Transverse colon (tissue), 4 donors: ENCODE results near the gene ZNF423. TPM values are rescaled to one million over a fixed set of nuclear protein-coding genes. Genes with fewer than 3 reads are reported as not detected.

Source experiments
- DNase-seq: peaks from one replicate; pipeline ENCODE4 v3.0.0-alpha.2; 2019
- H3K27ac ChIP-seq, 4 donors: fragments of 200-600 bp; sonication (generic); 2 replicates each; pipeline ENCODE4 v1.5.1; 2016 to 2018; ENCODE audit warnings: inconsistent platforms in 4 of 4
- H3K27me3 ChIP-seq: fragments of 200-600 bp; sonication (generic); 2 replicates; pipeline ENCODE4 v1.5.1; 2017; ENCODE audit warnings: inconsistent platforms
- H3K36me3 ChIP-seq, 4 donors: fragments of 200-600 bp; sonication (generic); 2 replicates each; pipeline ENCODE4 v1.5.1; 2017 to 2019; ENCODE audit warnings: inconsistent platforms in 4 of 4
- H3K4me1 ChIP-seq, 4 donors: fragments of 200-600 bp; sonication (generic); 2 replicates each; pipeline ENCODE4 v1.5.1; 2017 to 2020; ENCODE audit warnings: inconsistent platforms in 4 of 4
- H3K4me3 ChIP-seq, 4 donors: fragments of 200-600 bp; sonication (generic); 1 replicate in 1 of 4; 2 replicates in 3 of 4; pipeline versions ENCODE4 v1.5.1 to v1.6.1; 2017 to 2019; ENCODE audit warnings: inconsistent platforms in 4 of 4
- H3K9me3 ChIP-seq, 2 donors: fragments of 200-600 bp; sonication (generic); 2 replicates each; pipeline ENCODE4 v1.5.1; 2017 to 2019; ENCODE audit warnings: inconsistent platforms in 2 of 2
- EP300 ChIP-seq: sonication (generic); formaldehyde crosslinking; IDR thresholded peaks from one replicate; pipeline ENCODE4 v1.6.1; 2017; ENCODE audit warnings: antibody characterized with exemption, low read depth
- POLR2A ChIP-seq: fragments of 450-650 bp; IDR thresholded peaks from one replicate; pipeline ENCODE4 v1.6.1; 2016; ENCODE audit warnings: antibody characterized with exemption, mild to moderate bottlenecking, moderate library complexity
- POLR2AphosphoS5 ChIP-seq, 3 donors: sonication (generic); formaldehyde crosslinking; IDR thresholded peaks; one replicate each; pipeline ENCODE4 v1.6.1; 2016; ENCODE audit warnings: antibody characterized with exemption in 3 of 3
- WGBS, 2 donors: methylation state at CpG; one replicate each; pipeline ENCODE4 v1.1.5; 2018; ENCODE audit warnings: low coverage in 1 of 2; 5-methylcytosine and 5-hydroxymethylcytosine counted together
- in situ Hi-C, 4 donors: fragments of 200-750 bp; cut with MboI; loops; one replicate each; pipeline versions ENCODE4 v1.15.0 to v1.15.1; 2017; ENCODE audit warnings: low sequenced_read_pairs in 3 of 4, low pct_ligation_motif_present in 1 of 4, low pct_unique_long_range_greater_than_20kb in 1 of 4
- intact Hi-C: fragments of 100-400 bp; cut with DNase I; formaldehyde crosslinking; loops from one replicate; pipeline ENCODE4 v1.15.1; 2023; ENCODE audit warnings: low total_unique reads
- total RNA-seq, 4 donors: library from RNA; depleted of rRNA; stranded (reverse); fragments of >200 nt; gene quantifications; one replicate each; pipeline ENCODE4 v1.1.0, GENCODE V29; 2016
- TF ChIP-seq, protein P1 (sequence below), 5 experiments: fragments of 200-600 bp in 3 of 5; fragments of 450-650 bp in 2 of 5; sonication (generic) in 3 of 5; IDR thresholded peaks; 1 replicate in 2 of 5; 2 replicates in 3 of 5; pipeline ENCODE4 v1.5.1; 2016 to 2017; ENCODE audit warnings: antibody characterized with exemption in 5 of 5, inconsistent platforms in 3 of 5, mild to moderate bottlenecking in 2 of 5, moderate library complexity in 1 of 5

The ZNF423 gene
- total RNA-seq, 4 donors from 2014 or later = 4.9 to 13.1 (median 7.2) TPM

DNA sequence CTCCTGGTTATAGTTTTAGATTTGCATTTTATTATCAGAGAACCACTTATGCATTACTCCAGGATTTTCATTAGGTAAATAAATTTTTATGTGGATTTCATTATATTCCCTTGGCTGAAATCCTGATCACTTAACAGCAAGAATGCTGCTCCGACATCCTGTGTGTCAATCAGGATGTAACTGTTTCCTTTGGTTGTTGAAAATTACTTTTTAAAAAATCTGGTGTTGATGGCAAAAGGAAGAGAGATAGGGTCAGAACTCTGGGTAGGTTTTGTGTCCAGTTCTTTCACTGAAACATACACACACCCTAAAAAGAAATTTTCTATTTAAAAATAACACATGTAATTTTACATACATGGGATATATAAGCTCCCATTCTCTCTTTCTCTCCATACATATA lies 30.9 kb downstream of the ZNF423 start:
- Histone ChIP-seq H3K27ac (no peak overlapping the region), H3K27me3 (no peaks in the 10 kb centered on the region), H3K9me3 (no peaks in the 10 kb centered on the region), H3K4me1 (peaks cover 0 to 16% (median 0%) of the 10 kb centered on the region in 4 donors), H3K36me3 (no peaks in the 10 kb centered on the region), H3K4me3 (no peak overlapping the region)
- in situ Hi-C loops = no loop called here
- no peak for TF ChIP-seq EP300
- no peak for TF ChIP-seq POLR2AphosphoS5 (IDR thresholded peaks at IDR 0.05)
- no peak for TF ChIP-seq POLR2A
- TF ChIP-seq, protein P1, sequence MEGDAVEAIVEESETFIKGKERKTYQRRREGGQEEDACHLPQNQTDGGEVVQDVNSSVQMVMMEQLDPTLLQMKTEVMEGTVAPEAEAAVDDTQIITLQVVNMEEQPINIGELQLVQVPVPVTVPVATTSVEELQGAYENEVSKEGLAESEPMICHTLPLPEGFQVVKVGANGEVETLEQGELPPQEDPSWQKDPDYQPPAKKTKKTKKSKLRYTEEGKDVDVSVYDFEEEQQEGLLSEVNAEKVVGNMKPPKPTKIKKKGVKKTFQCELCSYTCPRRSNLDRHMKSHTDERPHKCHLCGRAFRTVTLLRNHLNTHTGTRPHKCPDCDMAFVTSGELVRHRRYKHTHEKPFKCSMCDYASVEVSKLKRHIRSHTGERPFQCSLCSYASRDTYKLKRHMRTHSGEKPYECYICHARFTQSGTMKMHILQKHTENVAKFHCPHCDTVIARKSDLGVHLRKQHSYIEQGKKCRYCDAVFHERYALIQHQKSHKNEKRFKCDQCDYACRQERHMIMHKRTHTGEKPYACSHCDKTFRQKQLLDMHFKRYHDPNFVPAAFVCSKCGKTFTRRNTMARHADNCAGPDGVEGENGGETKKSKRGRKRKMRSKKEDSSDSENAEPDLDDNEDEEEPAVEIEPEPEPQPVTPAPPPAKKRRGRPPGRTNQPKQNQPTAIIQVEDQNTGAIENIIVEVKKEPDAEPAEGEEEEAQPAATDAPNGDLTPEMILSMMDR (IDR thresholded peaks at IDR 0.05) = no peak
- intact Hi-C loops = no loop called here
- WGBS, 2 donors = 17 to 56% methylated on average over 1 of the region's 1 CpG
- DNase-seq = no peak

DNA sequence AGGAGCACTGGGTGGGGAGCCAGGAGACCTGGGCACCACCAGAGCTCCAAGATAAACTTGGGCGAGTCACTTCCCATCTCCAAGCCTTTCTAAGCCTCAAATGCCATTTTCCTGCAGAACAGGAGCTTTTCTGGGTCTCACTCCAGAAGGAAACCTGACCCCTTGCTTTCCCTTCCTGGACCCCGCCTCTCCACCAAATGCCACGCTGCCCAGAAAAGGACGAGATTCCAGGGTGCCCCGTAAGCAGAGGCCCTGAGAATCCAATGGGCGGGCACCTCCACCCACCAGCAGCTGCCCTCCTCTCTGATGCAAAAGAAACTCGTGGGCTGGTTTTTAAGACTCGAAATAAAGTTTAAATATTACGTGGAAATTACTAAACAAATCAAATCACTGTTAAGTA lies 31.3 kb downstream of the ZNF423 start:
- H3K27ac ChIP-seq = peak overlapping the region in 1 of 4 donors; percentile 25
- intact Hi-C loops (no loop called here), in situ Hi-C loops (no loop called here)
- 35 to 66% methylated on average over 4 to 9 of the region's 9 CpGs for WGBS, 2 donors
- no peak for DNase-seq
- H3K36me3 ChIP-seq = no peaks in the 10 kb centered on the region
- no peak overlapping the region for H3K4me3 ChIP-seq
- TF ChIP-seq POLR2AphosphoS5 (IDR thresholded peaks at IDR 0.05) = no peak
- TF ChIP-seq, protein P1 (IDR thresholded peaks at IDR 0.05) = no peak
- TF ChIP-seq POLR2A = no peak
- TF ChIP-seq EP300 = no peak
- peaks cover 0 to 16% (median 0%) of the 10 kb centered on the region in 4 donors for H3K4me1 ChIP-seq
- no peaks in the 10 kb centered on the region for H3K9me3 ChIP-seq
- H3K27me3 ChIP-seq = no peaks in the 10 kb centered on the region

DNA sequence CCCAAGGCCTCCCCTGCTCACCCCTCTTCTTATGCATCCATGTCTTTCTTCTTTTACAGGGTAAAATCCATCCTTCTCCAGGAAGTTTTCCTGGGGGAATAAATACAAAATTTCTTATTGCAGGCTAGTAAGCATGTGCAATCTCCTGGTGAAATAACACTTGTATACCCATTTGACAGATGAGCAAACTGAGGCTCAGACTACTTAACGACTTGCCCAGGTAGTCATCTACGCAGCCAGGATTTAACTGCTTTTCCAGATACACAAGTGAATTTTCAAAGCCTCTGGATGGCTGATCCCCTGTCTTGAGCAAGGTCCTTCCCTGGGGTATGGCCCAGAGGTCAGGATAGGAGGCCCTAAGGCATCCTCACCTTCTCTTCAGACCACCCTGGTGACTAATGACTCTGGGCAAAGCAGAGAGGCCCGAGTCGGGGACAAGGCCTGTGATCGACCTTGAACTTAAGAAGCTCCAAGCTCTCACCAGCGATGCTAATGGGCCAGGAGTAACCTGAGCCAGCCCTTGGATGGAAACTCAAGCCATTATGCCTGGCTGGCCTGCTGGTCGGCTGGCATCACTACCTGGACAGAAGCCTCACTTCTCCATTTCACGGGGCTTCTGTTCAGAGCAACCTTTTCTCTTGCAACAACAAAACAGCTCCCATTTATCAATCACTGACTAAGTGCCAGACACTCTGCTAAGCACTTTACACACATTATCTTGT lies 33.1 kb downstream of the ZNF423 start:
- no peaks in the 10 kb centered on the region for H3K36me3 ChIP-seq
- H3K4me1 ChIP-seq = peaks cover 0 to 9% (median 0%) of the 10 kb centered on the region in 4 donors
- no peaks in the 10 kb centered on the region for H3K9me3 ChIP-seq
- DNase-seq = no peak
- H3K27ac ChIP-seq = no peak overlapping the region
- in situ Hi-C loops (no loop called here), intact Hi-C loops (no loop called here)
- no peaks in the 10 kb centered on the region for H3K27me3 ChIP-seq
- H3K4me3 ChIP-seq = no peak overlapping the region
- TF ChIP-seq POLR2A (no peak), EP300 (no peak), POLR2AphosphoS5 (IDR thresholded peaks at IDR 0.05) (no peak)
- TF ChIP-seq, protein P1 (IDR thresholded peaks at IDR 0.05) = no peak
- 74% methylated on average over 8 of the region's 8 CpGs; no CpG with 5 or more reads in 1 of the 2 donors for WGBS, 2 donors

DNA sequence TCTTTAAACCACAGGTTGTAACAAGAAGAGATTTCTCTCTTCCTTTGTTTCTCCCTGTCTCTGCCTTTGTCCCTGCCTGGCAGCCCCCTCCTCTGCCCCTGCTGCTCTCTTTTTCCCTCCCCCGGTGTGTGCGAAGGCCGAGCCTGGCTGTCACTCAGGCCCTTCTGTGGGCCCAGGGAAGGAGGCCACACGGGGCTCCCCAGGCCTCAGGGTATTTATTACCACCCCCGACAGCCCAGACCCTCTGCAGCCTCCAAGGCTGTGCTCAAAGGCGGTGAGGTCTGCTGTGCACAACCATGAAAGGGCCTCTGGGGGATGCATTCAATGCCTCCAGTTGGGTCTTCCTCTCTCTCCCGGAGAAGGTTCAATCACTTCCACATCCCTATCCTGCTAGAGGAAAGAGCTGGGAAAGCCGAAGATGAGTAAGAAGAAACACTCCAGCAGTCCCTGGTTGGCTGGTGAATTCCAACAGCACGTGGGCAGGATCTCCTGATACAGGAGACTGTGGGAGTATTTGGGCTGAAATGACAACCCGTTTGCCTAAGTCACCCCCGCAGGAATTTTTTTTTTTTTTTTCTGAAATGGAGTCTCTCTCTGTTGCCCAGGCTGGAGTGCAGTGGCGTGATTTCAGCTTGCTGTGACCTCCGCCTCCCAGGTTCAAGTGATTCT lies 34.2 kb downstream of the ZNF423 start:
- in situ Hi-C loops = no loop called here
- H3K27me3 ChIP-seq = no peaks in the 10 kb centered on the region
- WGBS, 2 donors = 73 to 76% methylated on average over 4 to 13 of the region's 13 CpGs

More for the DNA sequence above, 34.2 kb downstream of the ZNF423 start:
- no peak for DNase-seq
- no peaks in the 10 kb centered on the region for H3K4me1 ChIP-seq
- H3K4me3 ChIP-seq = no peak overlapping the region
- no peaks in the 10 kb centered on the region for H3K9me3 ChIP-seq
- no peak overlapping the region for H3K27ac ChIP-seq
- intact Hi-C loops = no loop called here
- TF ChIP-seq POLR2A (no peak), POLR2AphosphoS5 (IDR thresholded peaks at IDR 0.05) (no peak), EP300 (no peak)
- TF ChIP-seq, protein P1 (IDR thresholded peaks at IDR 0.05) = no peak
- H3K36me3 ChIP-seq = no peaks in the 10 kb centered on the region
